ENCODE data around the gene MPP3.
A peak's percentile ranks its signal among the peaks of the same experiment; 100 is the strongest.

MPP3 gene

DNA sequence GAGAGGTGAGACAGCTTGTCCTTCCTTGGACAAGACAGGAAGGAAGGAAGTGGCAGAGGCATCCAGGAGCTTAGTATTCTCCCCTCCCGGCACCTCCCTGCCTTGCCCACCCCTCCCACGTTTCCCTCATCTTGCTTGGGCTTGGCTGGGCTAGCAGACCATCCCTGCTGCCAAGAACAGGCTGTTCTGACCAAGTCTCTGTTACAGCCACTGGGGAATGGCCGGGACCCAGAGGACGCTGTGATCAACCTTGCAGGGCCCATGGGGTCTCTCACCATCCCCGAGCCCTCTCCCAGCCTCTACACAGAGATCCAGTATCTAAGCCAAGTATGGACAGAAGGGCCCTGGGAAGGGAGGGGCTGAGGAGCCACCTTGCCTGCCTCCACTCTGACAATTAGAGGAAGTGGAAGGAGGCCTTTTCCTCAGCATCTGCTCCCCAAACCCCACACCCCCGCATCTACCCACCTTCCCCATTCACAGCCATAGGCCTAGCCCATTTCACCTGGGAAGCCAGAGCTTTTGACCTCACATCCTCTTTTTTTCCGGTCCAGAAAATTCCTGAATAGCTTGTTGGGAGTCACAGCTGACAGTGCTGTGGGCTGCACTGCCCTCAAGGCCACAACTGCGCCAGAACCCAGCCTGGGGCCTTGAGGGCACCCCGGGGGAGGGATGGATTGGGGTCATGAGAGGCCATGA, 28.1 kb upstream of the MPP3 start:
- H3K9me3 ChIP-seq (ENCODE audit: control insufficient read depth in 5 of 5, low read length in 5 of 5) = no peaks in the 10 kb centered on the region
- peak overlapping the region in 1 of 5 donors; percentile 33 for H3K9ac ChIP-seq (ENCODE audit: low read length in 5 of 5)
- peaks cover 0 to 3% (median 0%) of the 10 kb centered on the region in 5 donors for H3K36me3 ChIP-seq (ENCODE audit: control insufficient read depth in 5 of 5, insufficient read depth in 5 of 5, low read length in 5 of 5)
- peak overlapping the region; percentile 77 for H3K27ac ChIP-seq (ENCODE audit: low read depth, low read length)
- H3K27me3 ChIP-seq (ENCODE audit: control insufficient read depth in 5 of 5, insufficient read depth in 4 of 5, low read length in 5 of 5) = peaks cover 0 to 14% (median 3%) of the 10 kb centered on the region in 5 donors
- no peak overlapping the region for H3K4me3 ChIP-seq (ENCODE audit: low read depth in 1 of 5, low read length in 5 of 5)
- peaks cover 5 to 68% (median 14%) of the 10 kb centered on the region in 5 donors for H3K4me1 ChIP-seq (ENCODE audit: control insufficient read depth in 5 of 5, insufficient read depth in 5 of 5, low read length in 5 of 5)

DNA sequence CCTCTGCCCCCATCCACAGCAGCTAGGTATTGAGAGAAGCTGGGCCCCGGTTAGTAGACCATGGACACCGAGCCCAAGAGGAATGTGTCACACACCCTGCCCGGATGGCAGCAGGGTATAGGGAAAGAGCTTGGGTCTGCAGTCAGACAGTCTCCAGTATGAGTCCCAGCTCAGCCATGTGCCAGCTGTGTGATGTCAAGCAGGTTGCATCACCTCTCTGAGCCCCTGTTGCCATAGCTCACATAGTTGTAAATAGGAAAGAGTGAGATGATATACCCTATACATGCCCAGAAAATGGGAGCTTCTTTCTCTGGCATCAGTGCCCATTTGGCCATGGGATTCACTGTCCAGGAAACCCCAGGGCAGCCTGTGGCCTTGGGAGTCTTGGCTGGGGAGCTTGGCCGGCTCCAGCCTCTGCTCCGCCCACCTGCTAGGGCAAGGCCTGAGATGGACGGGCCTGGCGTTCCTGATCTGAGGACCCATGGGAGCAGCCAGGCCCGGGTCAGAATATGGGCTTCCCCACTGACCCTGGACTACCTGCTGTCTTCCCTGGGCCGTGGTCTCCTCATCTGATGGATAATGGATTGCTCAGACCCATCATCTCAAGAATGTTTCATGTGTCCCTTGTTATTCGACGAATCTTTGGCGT, 27.3 kb upstream of the MPP3 start:
- Histone ChIP-seq H3K9ac (ENCODE audit: low read length in 5 of 5) (peak overlapping the region in 1 of 5 donors; percentile 33), H3K27ac (ENCODE audit: low read depth, low read length) (peak overlapping the region; percentile 21), H3K4me1 (ENCODE audit: control insufficient read depth in 5 of 5, insufficient read depth in 5 of 5, low read length in 5 of 5) (peaks cover 5 to 76% (median 16%) of the 10 kb centered on the region in 5 donors), H3K27me3 (ENCODE audit: control insufficient read depth in 5 of 5, insufficient read depth in 4 of 5, low read length in 5 of 5) (peaks cover 0 to 14% (median 4%) of the 10 kb centered on the region in 5 donors), H3K36me3 (ENCODE audit: control insufficient read depth in 5 of 5, insufficient read depth in 5 of 5, low read length in 5 of 5) (peaks cover 0 to 3% (median 0%) of the 10 kb centered on the region in 5 donors), H3K9me3 (ENCODE audit: control insufficient read depth in 5 of 5, low read length in 5 of 5) (no peaks in the 10 kb centered on the region), H3K4me3 (ENCODE audit: low read depth in 1 of 5, low read length in 5 of 5) (peak overlapping the region in 1 of 5 donors; percentile 13)

- Histone ChIP-seq H3K4me1 (ENCODE audit: control insufficient read depth in 5 of 5, insufficient read depth in 5 of 5, low read length in 5 of 5) (peaks cover 5 to 98% (median 27%) of the 10 kb centered on the region in 5 donors), H3K9ac (ENCODE audit: low read length in 5 of 5) (peak overlapping the region in 2 of 5 donors; percentile 11 to 16), H3K9me3 (ENCODE audit: control insufficient read depth in 5 of 5, low read length in 5 of 5) (no peaks in the 10 kb centered on the region), H3K36me3 (ENCODE audit: control insufficient read depth in 5 of 5, insufficient read depth in 5 of 5, low read length in 5 of 5) (peaks cover 0 to 12% (median 0%) of the 10 kb centered on the region in 5 donors), H3K27ac (ENCODE audit: low read depth, low read length) (peak overlapping the region; percentile 72), H3K27me3 (ENCODE audit: control insufficient read depth in 5 of 5, insufficient read depth in 4 of 5, low read length in 5 of 5) (peaks cover 6 to 21% (median 14%) of the 10 kb centered on the region in 5 donors), H3K4me3 (ENCODE audit: low read depth in 1 of 5, low read length in 5 of 5) (peak overlapping the region in 3 of 5 donors; percentile 17 to 23 (median 22))
These were observed 25.1 kb upstream of the MPP3 start for GRCh38 chr17:43857957-43858600.

GRCh38 chr17:43857141-43857540, 24.2 kb upstream of the MPP3 start:
- Histone ChIP-seq H3K9ac (ENCODE audit: low read length in 5 of 5) (no peak overlapping the region), H3K36me3 (ENCODE audit: control insufficient read depth in 5 of 5, insufficient read depth in 5 of 5, low read length in 5 of 5) (peaks cover 0 to 12% (median 0%) of the 10 kb centered on the region in 5 donors), H3K4me1 (ENCODE audit: control insufficient read depth in 5 of 5, insufficient read depth in 5 of 5, low read length in 5 of 5) (peaks cover 5 to 97% (median 36%) of the 10 kb centered on the region in 5 donors), H3K27ac (ENCODE audit: low read depth, low read length) (peak overlapping the region; percentile 53), H3K4me3 (ENCODE audit: low read depth in 1 of 5, low read length in 5 of 5) (no peak overlapping the region), H3K9me3 (ENCODE audit: control insufficient read depth in 5 of 5, low read length in 5 of 5) (no peaks in the 10 kb centered on the region), H3K27me3 (ENCODE audit: control insufficient read depth in 5 of 5, insufficient read depth in 4 of 5, low read length in 5 of 5) (peaks cover 6 to 23% (median 14%) of the 10 kb centered on the region in 5 donors)

DNA sequence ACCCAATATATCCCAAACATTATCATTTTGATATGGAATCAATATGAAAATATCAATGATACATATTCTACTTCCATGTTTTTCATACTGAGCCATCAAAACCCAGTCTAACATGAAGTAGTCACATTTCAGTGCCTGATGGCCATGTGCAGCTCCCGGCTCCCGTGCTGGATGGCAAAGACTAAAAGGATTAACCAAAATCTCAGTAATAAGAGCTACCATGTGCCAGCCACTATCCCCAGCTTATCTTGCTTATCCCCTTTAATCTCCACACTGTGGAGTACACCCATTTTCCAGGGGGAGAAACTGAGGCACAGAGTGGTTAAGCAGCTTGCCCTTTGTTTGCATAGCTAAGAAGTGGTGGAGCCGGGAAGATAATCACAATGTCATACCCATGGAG, 23.2 kb upstream of the MPP3 start:
- H3K4me1 ChIP-seq (ENCODE audit: control insufficient read depth in 5 of 5, insufficient read depth in 5 of 5, low read length in 5 of 5) = peaks cover 4 to 97% (median 36%) of the 10 kb centered on the region in 5 donors
- H3K27me3 ChIP-seq (ENCODE audit: control insufficient read depth in 5 of 5, insufficient read depth in 4 of 5, low read length in 5 of 5) = peaks cover 6 to 27% (median 16%) of the 10 kb centered on the region in 5 donors
- H3K36me3 ChIP-seq (ENCODE audit: control insufficient read depth in 5 of 5, insufficient read depth in 5 of 5, low read length in 5 of 5) = peaks cover 0 to 12% (median 0%) of the 10 kb centered on the region in 5 donors
- H3K9ac ChIP-seq (ENCODE audit: low read length in 5 of 5) = no peak overlapping the region
- H3K27ac ChIP-seq (ENCODE audit: low read depth, low read length) = peak overlapping the region; percentile 53
- no peaks in the 10 kb centered on the region for H3K9me3 ChIP-seq (ENCODE audit: control insufficient read depth in 5 of 5, low read length in 5 of 5)
- H3K4me3 ChIP-seq (ENCODE audit: low read depth in 1 of 5, low read length in 5 of 5) = no peak overlapping the region

DNA sequence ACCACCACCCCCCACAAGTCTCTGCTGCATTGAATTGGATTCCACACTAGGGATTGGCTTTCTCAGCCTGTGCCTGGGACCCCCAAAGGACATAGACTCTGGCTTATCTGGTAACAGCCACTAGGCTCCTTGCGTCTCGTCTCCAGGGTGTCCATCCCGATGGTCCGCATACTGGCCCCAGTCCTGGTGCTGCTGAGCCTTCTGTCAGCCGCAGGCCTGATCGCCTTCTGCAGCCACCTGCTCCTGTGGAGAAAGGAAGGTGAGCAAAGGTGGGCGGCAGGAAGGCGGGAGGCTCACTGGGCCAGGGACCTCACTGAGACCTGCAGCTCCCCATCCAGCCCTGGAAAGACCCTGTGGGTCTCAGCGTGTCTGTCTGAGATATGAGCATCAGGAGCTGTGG, 22.1 kb upstream of the MPP3 start:
- Histone ChIP-seq H3K36me3 (ENCODE audit: control insufficient read depth in 5 of 5, insufficient read depth in 5 of 5, low read length in 5 of 5) (peaks cover 0 to 12% (median 0%) of the 10 kb centered on the region in 5 donors), H3K27ac (ENCODE audit: low read depth, low read length) (no peak overlapping the region), H3K4me1 (ENCODE audit: control insufficient read depth in 5 of 5, insufficient read depth in 5 of 5, low read length in 5 of 5) (peaks cover 0 to 87% (median 29%) of the 10 kb centered on the region in 5 donors), H3K4me3 (ENCODE audit: low read depth in 1 of 5, low read length in 5 of 5) (no peak overlapping the region), H3K9me3 (ENCODE audit: control insufficient read depth in 5 of 5, low read length in 5 of 5) (no peaks in the 10 kb centered on the region), H3K9ac (ENCODE audit: low read length in 5 of 5) (no peak overlapping the region), H3K27me3 (ENCODE audit: control insufficient read depth in 5 of 5, insufficient read depth in 4 of 5, low read length in 5 of 5) (peaks cover 6 to 27% (median 17%) of the 10 kb centered on the region in 5 donors)

GRCh38 chr17:43854498-43854897, 21.6 kb upstream of the MPP3 start:
- peaks cover 0 to 81% (median 26%) of the 10 kb centered on the region in 5 donors for H3K4me1 ChIP-seq (ENCODE audit: control insufficient read depth in 5 of 5, insufficient read depth in 5 of 5, low read length in 5 of 5)
- no peaks in the 10 kb centered on the region for H3K9me3 ChIP-seq (ENCODE audit: control insufficient read depth in 5 of 5, low read length in 5 of 5)
- H3K27ac ChIP-seq (ENCODE audit: low read depth, low read length) = no peak overlapping the region
- H3K4me3 ChIP-seq (ENCODE audit: low read depth in 1 of 5, low read length in 5 of 5) = no peak overlapping the region
- peaks cover 6 to 27% (median 17%) of the 10 kb centered on the region in 5 donors for H3K27me3 ChIP-seq (ENCODE audit: control insufficient read depth in 5 of 5, insufficient read depth in 4 of 5, low read length in 5 of 5)
- H3K9ac ChIP-seq (ENCODE audit: low read length in 5 of 5) = no peak overlapping the region
- H3K36me3 ChIP-seq (ENCODE audit: control insufficient read depth in 5 of 5, insufficient read depth in 5 of 5, low read length in 5 of 5) = peaks cover 0 to 12% (median 0%) of the 10 kb centered on the region in 5 donors

GRCh38 chr17:43853546-43853945, 20.6 kb upstream of the MPP3 start:
- H3K4me1 ChIP-seq (ENCODE audit: control insufficient read depth in 5 of 5, insufficient read depth in 5 of 5, low read length in 5 of 5) = peaks cover 0 to 72% (median 22%) of the 10 kb centered on the region in 5 donors

GRCh38 chr17:43852571-43852970, 19.6 kb upstream of the MPP3 start:
- Histone ChIP-seq H3K4me1 (ENCODE audit: control insufficient read depth in 5 of 5, insufficient read depth in 5 of 5, low read length in 5 of 5) (peaks cover 0 to 63% (median 22%) of the 10 kb centered on the region in 5 donors), H3K9me3 (ENCODE audit: control insufficient read depth in 5 of 5, low read length in 5 of 5) (no peaks in the 10 kb centered on the region), H3K4me3 (ENCODE audit: low read depth in 1 of 5, low read length in 5 of 5) (peak overlapping the region in 1 of 5 donors; percentile 28), H3K27me3 (ENCODE audit: control insufficient read depth in 5 of 5, insufficient read depth in 4 of 5, low read length in 5 of 5) (peaks cover 6 to 24% (median 14%) of the 10 kb centered on the region in 5 donors), H3K36me3 (ENCODE audit: control insufficient read depth in 5 of 5, insufficient read depth in 5 of 5, low read length in 5 of 5) (peaks cover 0 to 12% (median 0%) of the 10 kb centered on the region in 5 donors), H3K27ac (ENCODE audit: low read depth, low read length) (peak overlapping the region; percentile 30), H3K9ac (ENCODE audit: low read length in 5 of 5) (peak overlapping the region in 1 of 5 donors; percentile 12)

More at GRCh38 chr17:43853546-43853945, 20.6 kb upstream of the MPP3 start:
- Histone ChIP-seq H3K27ac (ENCODE audit: low read depth, low read length) (peak overlapping the region; percentile 30), H3K27me3 (ENCODE audit: control insufficient read depth in 5 of 5, insufficient read depth in 4 of 5, low read length in 5 of 5) (peaks cover 6 to 26% (median 17%) of the 10 kb centered on the region in 5 donors), H3K4me3 (ENCODE audit: low read depth in 1 of 5, low read length in 5 of 5) (peak overlapping the region in 1 of 5 donors; percentile 28), H3K9ac (ENCODE audit: low read length in 5 of 5) (peak overlapping the region in 1 of 5 donors; percentile 24), H3K36me3 (ENCODE audit: control insufficient read depth in 5 of 5, insufficient read depth in 5 of 5, low read length in 5 of 5) (peaks cover 0 to 12% (median 0%) of the 10 kb centered on the region in 5 donors), H3K9me3 (ENCODE audit: control insufficient read depth in 5 of 5, low read length in 5 of 5) (no peaks in the 10 kb centered on the region)
